ENCODE results near the gene AASS.

Gene AASS

DNA sequence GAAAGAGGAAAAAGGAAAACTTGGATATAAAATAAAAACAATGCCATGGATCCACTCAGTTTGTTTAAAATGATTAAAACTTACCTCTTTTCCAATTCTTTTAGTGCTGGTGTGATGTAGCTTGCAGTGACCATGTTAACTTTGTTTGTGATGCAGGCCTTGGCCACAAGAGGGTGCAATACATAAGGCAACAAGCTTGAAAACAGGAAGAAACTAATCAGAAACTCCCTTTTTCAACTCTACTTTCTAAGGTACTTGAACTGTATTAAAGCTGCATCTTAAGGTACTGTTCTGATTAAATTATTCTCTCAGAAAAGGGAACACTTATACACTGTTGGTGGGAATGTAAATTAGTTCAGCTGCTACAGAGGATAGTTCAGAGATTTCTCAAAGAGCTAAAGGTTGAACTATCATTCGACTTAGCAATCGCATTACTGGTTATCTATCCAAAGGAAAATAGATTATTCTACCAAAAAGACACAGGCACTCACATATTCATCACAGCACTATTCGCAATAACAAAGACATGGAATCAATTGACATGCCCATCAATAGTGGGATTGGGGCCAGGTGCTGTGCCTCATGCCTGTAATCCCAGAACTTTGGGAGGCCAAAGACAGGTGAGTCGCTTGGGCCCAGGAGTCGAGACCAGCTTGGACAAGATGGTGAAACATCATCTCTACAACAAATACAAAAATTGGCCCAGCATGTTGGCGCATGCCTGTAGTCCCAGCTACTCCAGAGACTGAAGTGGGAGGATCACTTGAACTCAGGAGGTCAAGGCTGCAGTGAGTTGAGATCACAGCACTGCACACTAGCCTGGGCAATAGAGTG is 50.9 kb downstream of the AASS start:
- TF ChIP-seq TAF1 (IDR thresholded peaks at IDR 0.05; ENCODE audit: borderline replicate concordance, insufficient read depth, low read length) (no peak), FOXP2 (optimal IDR thresholded peaks at IDR 0.05; ENCODE audit: borderline replicate concordance, extremely low read depth, extremely low read length, insufficient read depth) (no peak), POLR2AphosphoS5 (IDR thresholded peaks at IDR 0.05; ENCODE audit: low read depth, low read length) (no peak), SIN3A (IDR thresholded peaks at IDR 0.05; ENCODE audit: borderline replicate concordance, insufficient read depth, low read length) (no peak)
- TF ChIP-seq, protein P1, sequence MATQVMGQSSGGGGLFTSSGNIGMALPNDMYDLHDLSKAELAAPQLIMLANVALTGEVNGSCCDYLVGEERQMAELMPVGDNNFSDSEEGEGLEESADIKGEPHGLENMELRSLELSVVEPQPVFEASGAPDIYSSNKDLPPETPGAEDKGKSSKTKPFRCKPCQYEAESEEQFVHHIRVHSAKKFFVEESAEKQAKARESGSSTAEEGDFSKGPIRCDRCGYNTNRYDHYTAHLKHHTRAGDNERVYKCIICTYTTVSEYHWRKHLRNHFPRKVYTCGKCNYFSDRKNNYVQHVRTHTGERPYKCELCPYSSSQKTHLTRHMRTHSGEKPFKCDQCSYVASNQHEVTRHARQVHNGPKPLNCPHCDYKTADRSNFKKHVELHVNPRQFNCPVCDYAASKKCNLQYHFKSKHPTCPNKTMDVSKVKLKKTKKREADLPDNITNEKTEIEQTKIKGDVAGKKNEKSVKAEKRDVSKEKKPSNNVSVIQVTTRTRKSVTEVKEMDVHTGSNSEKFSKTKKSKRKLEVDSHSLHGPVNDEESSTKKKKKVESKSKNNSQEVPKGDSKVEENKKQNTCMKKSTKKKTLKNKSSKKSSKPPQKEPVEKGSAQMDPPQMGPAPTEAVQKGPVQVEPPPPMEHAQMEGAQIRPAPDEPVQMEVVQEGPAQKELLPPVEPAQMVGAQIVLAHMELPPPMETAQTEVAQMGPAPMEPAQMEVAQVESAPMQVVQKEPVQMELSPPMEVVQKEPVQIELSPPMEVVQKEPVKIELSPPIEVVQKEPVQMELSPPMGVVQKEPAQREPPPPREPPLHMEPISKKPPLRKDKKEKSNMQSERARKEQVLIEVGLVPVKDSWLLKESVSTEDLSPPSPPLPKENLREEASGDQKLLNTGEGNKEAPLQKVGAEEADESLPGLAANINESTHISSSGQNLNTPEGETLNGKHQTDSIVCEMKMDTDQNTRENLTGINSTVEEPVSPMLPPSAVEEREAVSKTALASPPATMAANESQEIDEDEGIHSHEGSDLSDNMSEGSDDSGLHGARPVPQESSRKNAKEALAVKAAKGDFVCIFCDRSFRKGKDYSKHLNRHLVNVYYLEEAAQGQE (IDR thresholded peaks at IDR 0.05; ENCODE audit: insufficient read depth in 1 of 2, low read depth in 2 of 2, low read length in 2 of 2) = no peak

- TF ChIP-seq FOXP2 (optimal IDR thresholded peaks at IDR 0.05; ENCODE audit: borderline replicate concordance, extremely low read depth, extremely low read length, insufficient read depth) (no peak), SIN3A (IDR thresholded peaks at IDR 0.05; ENCODE audit: borderline replicate concordance, insufficient read depth, low read length) (no peak), TAF1 (IDR thresholded peaks at IDR 0.05; ENCODE audit: borderline replicate concordance, insufficient read depth, low read length) (no peak), POLR2AphosphoS5 (IDR thresholded peaks at IDR 0.05; ENCODE audit: low read depth, low read length) (no peak)
- TF ChIP-seq, protein P1 (IDR thresholded peaks at IDR 0.05; ENCODE audit: insufficient read depth in 1 of 2, low read depth in 2 of 2, low read length in 2 of 2) = no peak
Measured at GRCh38 chr7:122082670-122083069, 61.4 kb downstream of the AASS start.

DNA sequence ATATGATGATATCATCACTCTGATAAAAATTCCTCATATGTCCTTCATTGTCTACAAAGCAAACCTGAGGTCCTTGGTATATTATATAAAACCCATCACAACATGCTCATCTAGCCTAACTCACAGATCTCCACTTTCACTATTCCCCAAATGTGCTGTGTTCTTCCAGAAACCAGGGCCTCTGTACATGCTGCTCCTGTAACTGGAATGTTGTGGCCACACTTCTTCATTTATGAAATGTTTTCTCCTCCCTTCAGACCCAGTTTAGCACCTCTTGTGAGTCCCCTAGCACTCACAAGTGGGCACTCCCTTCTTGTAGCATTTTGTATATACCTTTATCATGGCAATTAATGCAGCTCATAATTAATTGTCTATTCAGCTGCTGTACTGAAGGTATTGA is 61.9 kb downstream of the AASS start:
- TF ChIP-seq SIN3A (IDR thresholded peaks at IDR 0.05; ENCODE audit: borderline replicate concordance, insufficient read depth, low read length) = no peak
- TF ChIP-seq, protein P1 (IDR thresholded peaks at IDR 0.05; ENCODE audit: insufficient read depth in 1 of 2, low read depth in 2 of 2, low read length in 2 of 2) = no peak
- no peak for TF ChIP-seq TAF1 (IDR thresholded peaks at IDR 0.05; ENCODE audit: borderline replicate concordance, insufficient read depth, low read length)
- no peak for TF ChIP-seq POLR2AphosphoS5 (IDR thresholded peaks at IDR 0.05; ENCODE audit: low read depth, low read length)
- no peak for TF ChIP-seq FOXP2 (optimal IDR thresholded peaks at IDR 0.05; ENCODE audit: borderline replicate concordance, extremely low read depth, extremely low read length, insufficient read depth)

DNA sequence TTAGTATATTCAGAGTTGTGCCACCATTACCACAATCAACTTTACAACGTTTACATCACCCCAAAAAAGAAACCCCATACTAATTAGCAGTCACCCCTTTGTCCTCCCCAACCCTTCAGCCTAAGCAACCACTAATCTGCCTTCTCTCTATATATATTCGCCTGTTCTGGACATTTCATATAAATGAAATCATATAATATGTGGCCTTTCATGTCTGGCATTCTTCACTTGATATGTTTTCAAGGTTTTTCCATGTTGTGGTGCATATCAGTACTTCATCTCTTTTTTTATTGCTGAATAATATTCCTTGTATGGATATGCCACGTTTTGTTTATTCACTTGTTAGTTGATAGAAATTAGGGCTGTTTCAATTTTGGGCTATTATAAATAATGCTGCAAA is 70.4 kb downstream of the AASS start:
- TF ChIP-seq POLR2AphosphoS5 (IDR thresholded peaks at IDR 0.05; ENCODE audit: low read depth, low read length) = no peak
- TF ChIP-seq TAF1 (IDR thresholded peaks at IDR 0.05; ENCODE audit: borderline replicate concordance, insufficient read depth, low read length) = no peak

- no peak for TF ChIP-seq SIN3A (IDR thresholded peaks at IDR 0.05; ENCODE audit: borderline replicate concordance, insufficient read depth, low read length)
- no peak for TF ChIP-seq POLR2AphosphoS5 (IDR thresholded peaks at IDR 0.05; ENCODE audit: low read depth, low read length)
- no peak for TF ChIP-seq FOXP2 (optimal IDR thresholded peaks at IDR 0.05; ENCODE audit: borderline replicate concordance, extremely low read depth, extremely low read length, insufficient read depth)
Measured at GRCh38 chr7:122072924-122073599, 71.0 kb downstream of the AASS start.

DNA sequence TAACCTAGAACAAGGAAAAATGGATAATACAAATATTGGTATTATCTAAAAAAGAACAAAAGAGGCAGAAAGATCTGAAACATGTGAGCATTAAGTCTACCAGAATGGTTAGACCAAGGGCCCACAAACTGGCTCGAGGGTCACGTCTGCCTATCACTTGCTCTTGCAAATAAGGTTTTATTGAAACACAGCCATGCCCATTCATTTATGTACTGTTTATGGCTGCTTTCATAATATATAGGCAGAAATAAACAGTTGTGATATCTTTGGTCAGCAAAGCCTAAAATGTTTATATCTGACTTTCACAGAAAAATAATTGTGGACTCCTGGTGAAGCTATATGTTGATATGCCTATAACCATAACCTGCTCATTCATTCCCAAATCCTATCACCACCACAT is 71.8 kb downstream of the AASS start:
- TF ChIP-seq POLR2AphosphoS5 (IDR thresholded peaks at IDR 0.05; ENCODE audit: low read depth, low read length) (no peak), FOXP2 (optimal IDR thresholded peaks at IDR 0.05; ENCODE audit: borderline replicate concordance, extremely low read depth, extremely low read length, insufficient read depth) (no peak), TAF1 (IDR thresholded peaks at IDR 0.05; ENCODE audit: borderline replicate concordance, insufficient read depth, low read length) (no peak), SIN3A (IDR thresholded peaks at IDR 0.05; ENCODE audit: borderline replicate concordance, insufficient read depth, low read length) (no peak)
- TF ChIP-seq, protein P1 (IDR thresholded peaks at IDR 0.05; ENCODE audit: insufficient read depth in 1 of 2, low read depth in 2 of 2, low read length in 2 of 2) = no peak
